GM10266 (cell line): ENCODE measurements around the gene IDE.

Experiments used
- DNase-seq: peaks from one replicate; pipeline ENCODE4 v3.0.0; 2012; ENCODE audit errors: extremely low spot score
- TF ChIP-seq, protein P1 (sequence below): IDR thresholded peaks from 2 replicates; pipeline ENCODE4 v1.5.1; 2012; ENCODE audit warnings: mild to moderate bottlenecking, low read depth; ENCODE audit not compliant: control insufficient read depth, insufficient read depth; ENCODE audit errors: missing control alignments

Gene IDE

DNA sequence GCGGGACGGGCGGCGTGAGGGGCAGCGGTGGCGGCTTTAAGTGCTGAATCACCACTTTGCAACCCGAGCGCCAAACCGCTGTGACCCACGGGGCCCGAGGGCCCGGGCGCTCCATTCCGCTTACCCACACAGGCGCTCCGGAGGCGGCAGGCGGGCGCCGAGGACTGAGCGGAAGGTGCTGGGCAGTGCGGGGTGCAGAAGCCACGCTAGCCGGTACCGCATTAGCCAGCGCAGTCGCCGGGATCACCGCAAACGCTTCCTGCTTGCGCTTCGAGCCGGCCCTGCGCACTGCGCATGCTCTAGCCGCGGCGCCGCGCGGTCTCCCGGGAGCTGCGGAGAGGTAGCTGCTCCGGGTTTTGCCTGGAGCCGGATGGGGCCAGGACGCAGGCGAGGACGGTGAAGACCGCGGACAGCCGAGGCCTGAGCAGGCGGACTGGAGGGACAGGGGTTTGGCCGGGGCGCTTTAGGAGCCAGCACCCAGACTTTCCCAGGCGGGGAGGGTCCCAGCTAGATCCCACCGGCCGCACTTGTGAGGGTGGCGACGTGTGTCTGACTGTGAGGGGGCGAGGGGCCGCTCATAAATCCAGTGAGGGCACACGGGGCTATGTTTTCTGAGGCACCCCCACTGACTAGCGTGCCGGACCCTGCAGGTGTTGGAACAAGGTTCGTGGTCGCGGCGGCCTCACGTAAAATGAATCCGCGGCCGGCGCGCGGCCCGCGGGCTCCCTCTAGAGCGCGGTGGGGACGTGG lies at the start of gene IDE:
IDE (minus strand) TSS at position 296 of the 750 bp plus-strand sequence; CDS start at position 222, 74 bp downstream.
- TF ChIP-seq, protein P1, sequence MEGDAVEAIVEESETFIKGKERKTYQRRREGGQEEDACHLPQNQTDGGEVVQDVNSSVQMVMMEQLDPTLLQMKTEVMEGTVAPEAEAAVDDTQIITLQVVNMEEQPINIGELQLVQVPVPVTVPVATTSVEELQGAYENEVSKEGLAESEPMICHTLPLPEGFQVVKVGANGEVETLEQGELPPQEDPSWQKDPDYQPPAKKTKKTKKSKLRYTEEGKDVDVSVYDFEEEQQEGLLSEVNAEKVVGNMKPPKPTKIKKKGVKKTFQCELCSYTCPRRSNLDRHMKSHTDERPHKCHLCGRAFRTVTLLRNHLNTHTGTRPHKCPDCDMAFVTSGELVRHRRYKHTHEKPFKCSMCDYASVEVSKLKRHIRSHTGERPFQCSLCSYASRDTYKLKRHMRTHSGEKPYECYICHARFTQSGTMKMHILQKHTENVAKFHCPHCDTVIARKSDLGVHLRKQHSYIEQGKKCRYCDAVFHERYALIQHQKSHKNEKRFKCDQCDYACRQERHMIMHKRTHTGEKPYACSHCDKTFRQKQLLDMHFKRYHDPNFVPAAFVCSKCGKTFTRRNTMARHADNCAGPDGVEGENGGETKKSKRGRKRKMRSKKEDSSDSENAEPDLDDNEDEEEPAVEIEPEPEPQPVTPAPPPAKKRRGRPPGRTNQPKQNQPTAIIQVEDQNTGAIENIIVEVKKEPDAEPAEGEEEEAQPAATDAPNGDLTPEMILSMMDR = peak; percentile 93
- DNase-seq = peak; percentile 89

DNA sequence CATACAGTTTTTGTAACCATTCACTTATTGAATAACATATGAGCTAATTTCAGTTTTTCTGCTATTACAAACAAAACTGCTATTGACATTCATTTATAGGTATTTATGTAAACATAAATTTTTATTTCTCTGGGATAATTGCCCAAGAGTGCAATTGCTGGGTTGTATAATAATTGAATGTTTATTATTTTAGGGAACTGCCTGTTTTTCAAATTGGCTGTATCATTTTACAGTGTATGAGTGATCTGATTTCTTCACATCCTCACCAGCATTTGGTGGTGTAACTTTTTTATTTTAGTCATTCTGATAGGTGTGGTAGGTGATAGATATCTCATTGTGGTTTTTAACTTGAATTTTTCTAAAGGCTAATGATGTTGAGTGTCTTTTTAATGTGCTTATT lies 45.5 kb upstream of the IDE start:
- TF ChIP-seq, protein P1 = no peak

DNA sequence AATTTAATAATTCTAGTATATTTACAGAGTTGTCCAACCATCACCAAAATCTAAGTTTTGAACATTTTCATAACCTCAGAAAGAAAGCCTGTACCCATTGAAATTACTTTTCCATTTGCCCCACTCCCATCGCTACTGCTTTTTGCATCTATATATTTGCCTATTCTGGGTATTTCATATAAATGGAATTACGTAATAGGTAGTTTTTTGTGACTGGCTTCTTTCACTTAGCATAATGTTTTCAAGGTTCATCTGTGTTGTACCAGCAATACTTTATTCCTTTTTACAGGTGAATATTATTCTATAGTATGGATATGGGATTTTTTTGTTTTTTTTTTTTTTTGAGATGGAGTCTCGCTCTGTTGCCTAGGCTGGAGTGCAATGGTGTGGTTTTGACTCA lies 41.6 kb upstream of the IDE start:
- TF ChIP-seq, protein P1 = no peak
- no peak for DNase-seq

More for the DNA sequence above, 45.5 kb upstream of the IDE start:
- no peak for DNase-seq

DNA sequence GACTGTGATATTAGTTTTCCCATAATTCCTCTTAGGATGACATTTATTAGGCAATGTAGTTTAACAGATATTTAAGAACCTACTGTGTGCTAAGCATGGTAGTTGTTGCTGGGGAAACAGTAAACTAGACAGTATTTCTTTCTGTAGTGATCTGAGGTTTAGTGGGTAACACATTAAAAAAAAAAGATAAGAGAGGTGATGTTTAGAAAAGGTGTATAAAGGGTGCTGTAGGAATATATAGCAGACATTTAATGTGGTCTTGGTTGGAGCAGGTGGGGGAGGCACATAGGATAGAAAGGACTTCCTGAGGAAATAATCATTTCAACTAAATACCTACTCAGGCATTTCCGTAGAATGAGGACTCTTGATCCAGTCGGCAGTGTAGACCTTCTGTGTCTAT lies 30.9 kb upstream of the IDE start:
- no peak for DNase-seq
- TF ChIP-seq, protein P1 = no peak

DNA sequence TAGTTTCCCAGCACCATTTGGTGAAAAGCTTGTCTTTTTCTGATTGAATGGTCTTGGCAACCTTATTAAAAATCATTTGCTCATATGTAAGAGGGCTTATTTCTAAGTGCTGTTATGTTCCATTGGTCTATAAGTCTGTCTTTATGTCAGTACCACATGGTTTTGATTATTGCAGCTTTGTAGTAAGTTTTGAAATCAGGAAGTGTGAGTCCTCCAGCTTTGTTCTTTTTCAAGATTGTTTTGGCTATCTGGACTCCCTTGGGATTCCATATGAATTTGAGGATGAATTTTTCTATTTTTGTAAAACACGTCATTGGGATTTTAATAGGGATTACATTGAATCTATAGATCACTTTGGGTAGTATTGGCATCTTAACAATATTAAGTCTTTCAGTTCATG lies 24.4 kb upstream of the IDE start:
- TF ChIP-seq, protein P1 = no peak
- no peak for DNase-seq

DNA sequence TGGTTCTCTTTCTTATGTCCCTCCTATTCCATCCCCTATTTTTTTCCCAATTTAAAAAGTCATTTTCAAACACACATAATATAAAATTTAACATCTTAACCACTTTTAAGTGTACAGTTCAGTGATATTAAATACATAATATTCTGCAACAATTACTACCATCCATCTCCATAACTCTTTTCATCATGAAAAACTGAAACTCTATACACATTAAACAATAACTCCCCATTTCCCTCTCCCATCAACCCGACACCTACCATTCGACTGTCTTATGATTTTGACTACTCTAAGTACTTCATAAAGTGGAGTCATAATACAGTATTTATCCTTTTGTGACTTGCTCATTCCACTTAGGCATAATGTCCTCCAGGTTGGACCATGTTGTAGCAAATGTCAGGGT lies 21.6 kb upstream of the IDE start:
- DNase-seq = no peak
- TF ChIP-seq, protein P1 = no peak
